Measurements from ENCODE around the gene MIS12. TPM values are rescaled to one million over a fixed set of nuclear protein-coding genes. Genes with fewer than 3 reads are reported as not detected.

MIS12 gene
- total and polyA plus RNA-seq, 3 donors from 2014 or later, result 12.9 to 24.5 (median 20.8) TPM

DNA sequence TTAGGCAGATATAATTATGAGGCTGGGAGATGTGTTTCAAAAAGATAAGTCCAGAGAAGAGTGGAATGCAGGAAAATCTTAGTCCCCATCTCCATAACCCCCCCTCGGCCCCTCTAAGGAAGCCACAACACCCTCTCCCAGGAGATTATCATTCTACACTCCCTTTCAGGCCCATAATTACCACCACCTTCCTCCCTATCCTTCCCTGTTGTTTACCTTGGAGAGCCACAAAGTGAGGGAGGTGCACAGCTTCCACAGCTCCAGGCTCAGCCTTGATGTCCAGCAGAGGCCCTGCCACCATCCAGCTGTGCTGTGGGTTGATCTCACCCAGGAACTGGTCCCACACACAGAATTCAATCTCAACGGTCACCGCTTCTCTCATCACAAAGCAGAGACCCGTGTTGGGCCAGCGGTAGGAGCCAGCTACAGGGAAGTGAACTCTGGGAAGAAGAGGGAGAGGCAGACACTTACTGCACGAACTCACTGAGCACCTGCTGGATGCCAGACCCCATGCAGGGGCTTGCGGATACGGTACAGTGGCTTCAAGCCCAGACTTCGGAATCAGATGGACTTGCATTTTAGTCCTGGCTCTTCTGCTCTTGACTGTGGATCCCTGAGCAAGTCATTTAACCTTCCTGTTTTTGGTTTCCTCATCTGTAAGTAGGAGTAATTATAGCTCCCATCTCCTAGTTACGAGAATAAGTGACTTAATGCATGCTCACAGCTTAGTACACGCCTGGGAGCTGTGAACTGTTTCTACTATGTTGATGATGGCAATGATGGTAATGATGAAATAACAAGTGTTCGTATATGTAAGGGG is 44.1 kb downstream of the MIS12 start:
- Histone ChIP-seq H3K4me1 (no peaks in the 10 kb centered on the region), H3K4me3 (no peak overlapping the region), H3K27me3 (no peaks in the 10 kb centered on the region), H3K27ac (no peak overlapping the region), H3K36me3 (ENCODE audit: low read depth, missing control alignments) (no peaks in the 10 kb centered on the region), H3K9me3 (no peaks in the 10 kb centered on the region)
- TF ChIP-seq POLR2A (IDR thresholded peaks at IDR 0.05), result no peak
- TF ChIP-seq, protein P1, sequence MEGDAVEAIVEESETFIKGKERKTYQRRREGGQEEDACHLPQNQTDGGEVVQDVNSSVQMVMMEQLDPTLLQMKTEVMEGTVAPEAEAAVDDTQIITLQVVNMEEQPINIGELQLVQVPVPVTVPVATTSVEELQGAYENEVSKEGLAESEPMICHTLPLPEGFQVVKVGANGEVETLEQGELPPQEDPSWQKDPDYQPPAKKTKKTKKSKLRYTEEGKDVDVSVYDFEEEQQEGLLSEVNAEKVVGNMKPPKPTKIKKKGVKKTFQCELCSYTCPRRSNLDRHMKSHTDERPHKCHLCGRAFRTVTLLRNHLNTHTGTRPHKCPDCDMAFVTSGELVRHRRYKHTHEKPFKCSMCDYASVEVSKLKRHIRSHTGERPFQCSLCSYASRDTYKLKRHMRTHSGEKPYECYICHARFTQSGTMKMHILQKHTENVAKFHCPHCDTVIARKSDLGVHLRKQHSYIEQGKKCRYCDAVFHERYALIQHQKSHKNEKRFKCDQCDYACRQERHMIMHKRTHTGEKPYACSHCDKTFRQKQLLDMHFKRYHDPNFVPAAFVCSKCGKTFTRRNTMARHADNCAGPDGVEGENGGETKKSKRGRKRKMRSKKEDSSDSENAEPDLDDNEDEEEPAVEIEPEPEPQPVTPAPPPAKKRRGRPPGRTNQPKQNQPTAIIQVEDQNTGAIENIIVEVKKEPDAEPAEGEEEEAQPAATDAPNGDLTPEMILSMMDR (IDR thresholded peaks at IDR 0.05), result no peak
- intact Hi-C loops (cut with DNase I; ENCODE audit: low total_unique reads), result no loop called here
- WGBS, 2 donors, result 73 to 81% methylated on average over 12 of the region's 12 CpGs
- DNase-seq, result no peak

DNA sequence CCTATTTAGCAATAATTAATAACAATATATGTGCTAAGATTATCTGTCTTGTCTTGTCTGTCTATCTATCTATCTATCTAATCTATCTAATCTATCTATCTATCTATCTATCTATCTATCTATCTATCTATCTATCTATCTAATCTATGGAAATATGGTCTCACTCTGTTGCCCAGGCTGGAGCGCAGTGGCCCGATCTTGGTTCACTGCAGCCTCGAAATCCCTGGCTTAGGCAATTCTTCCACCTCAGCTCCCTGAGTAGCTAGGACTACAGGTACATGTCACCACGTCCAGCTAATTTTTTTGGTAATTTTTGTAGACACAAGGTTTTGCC is 44.7 kb downstream of the MIS12 start:
- H3K9me3 ChIP-seq, result no peaks in the 10 kb centered on the region
- H3K36me3 ChIP-seq (ENCODE audit: low read depth, missing control alignments), result no peaks in the 10 kb centered on the region
- no peak for DNase-seq
- H3K27me3 ChIP-seq, result no peaks in the 10 kb centered on the region
- no peak overlapping the region for H3K27ac ChIP-seq
- 91 to 95% methylated on average over 4 of the region's 4 CpGs for WGBS, 2 donors
- no peaks in the 10 kb centered on the region for H3K4me1 ChIP-seq
- H3K4me3 ChIP-seq, result no peak overlapping the region
- TF ChIP-seq POLR2A (IDR thresholded peaks at IDR 0.05), result no peak
- TF ChIP-seq, protein P1 (IDR thresholded peaks at IDR 0.05), result no peak
- intact Hi-C loops (cut with DNase I; ENCODE audit: low total_unique reads), result no loop called here

DNA sequence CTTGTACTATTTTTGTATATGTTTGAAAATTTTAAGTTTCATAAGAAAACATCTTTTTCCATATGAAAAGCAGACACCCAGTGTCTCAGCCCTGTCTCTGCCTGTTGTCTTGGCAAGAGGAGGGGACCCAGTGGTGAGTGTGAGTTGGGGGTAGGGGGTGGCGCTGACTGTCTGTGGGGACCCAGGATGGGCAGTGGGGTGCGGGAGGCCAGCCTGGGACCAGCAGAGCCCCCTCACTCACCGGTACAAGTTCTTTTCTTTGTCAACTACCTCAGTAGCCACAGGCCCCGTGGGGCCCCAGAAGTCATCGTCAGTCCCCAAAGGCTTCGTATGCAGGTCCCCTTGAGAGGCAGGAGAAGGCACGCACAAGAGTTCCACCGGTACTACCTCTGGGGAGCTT is 46.2 kb downstream of the MIS12 start:
- no peaks in the 10 kb centered on the region for H3K36me3 ChIP-seq (ENCODE audit: low read depth, missing control alignments)
- 88 to 95% methylated on average over 7 to 8 of the region's 8 CpGs for WGBS, 2 donors
- intact Hi-C loops (cut with DNase I; ENCODE audit: low total_unique reads), result no loop called here
- no peak for DNase-seq
- H3K9me3 ChIP-seq, result no peaks in the 10 kb centered on the region
- TF ChIP-seq, protein P1 (IDR thresholded peaks at IDR 0.05), result no peak
- TF ChIP-seq POLR2A (IDR thresholded peaks at IDR 0.05), result no peak
- H3K4me3 ChIP-seq, result no peak overlapping the region
- H3K27ac ChIP-seq, result no peak overlapping the region
- no peaks in the 10 kb centered on the region for H3K27me3 ChIP-seq
- no peaks in the 10 kb centered on the region for H3K4me1 ChIP-seq

DNA sequence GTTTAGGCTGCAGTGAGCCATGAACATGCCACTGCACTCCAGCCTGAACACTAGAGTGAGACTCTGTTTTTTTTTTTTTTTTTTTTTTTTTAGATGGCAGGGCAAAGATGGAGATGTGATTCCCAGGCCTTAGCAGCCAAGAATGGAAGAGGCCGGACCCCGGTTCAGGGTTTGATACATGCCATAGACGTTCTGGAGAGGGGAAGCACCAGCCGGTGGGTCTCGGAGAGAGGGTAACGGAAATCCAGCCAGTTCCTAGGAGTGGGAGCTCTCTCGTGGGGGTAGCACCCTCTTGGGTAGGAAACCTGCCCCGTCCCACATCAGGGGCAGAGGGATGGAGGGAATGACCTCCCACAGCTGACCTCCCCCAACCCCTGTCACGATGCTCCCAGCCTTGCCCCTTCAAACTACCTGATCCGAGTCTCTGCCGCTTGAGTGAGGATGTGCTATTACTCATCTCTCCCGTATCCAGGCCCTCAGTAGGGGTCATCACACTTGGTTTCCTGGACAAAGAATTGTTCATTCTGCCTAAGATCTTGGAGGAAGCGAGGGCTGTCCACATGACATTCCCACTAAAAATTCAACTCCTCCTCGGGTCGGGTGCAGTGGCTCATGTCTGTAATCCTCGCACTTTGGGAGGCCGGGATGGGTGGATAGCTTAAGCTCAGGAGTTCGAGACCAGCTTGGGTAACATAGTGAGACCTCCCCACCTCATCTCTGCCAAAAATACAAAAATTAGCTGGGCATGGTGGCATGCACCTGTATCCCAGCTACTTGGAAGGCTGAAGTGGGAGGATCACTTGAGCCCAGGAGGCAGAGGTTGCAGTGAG is 47.3 kb downstream of the MIS12 start:
- no peak overlapping the region for H3K4me3 ChIP-seq
- intact Hi-C loops (cut with DNase I; ENCODE audit: low total_unique reads), result no loop called here
- DNase-seq, result no peak
- no peaks in the 10 kb centered on the region for H3K4me1 ChIP-seq
- TF ChIP-seq POLR2A (IDR thresholded peaks at IDR 0.05), result no peak
- TF ChIP-seq, protein P1 (IDR thresholded peaks at IDR 0.05), result no peak
- 85 to 87% methylated on average over 16 to 18 of the region's 18 CpGs for WGBS, 2 donors
- H3K27me3 ChIP-seq, result no peaks in the 10 kb centered on the region
- H3K9me3 ChIP-seq, result no peaks in the 10 kb centered on the region
- H3K27ac ChIP-seq, result no peak overlapping the region
- H3K36me3 ChIP-seq (ENCODE audit: low read depth, missing control alignments), result no peaks in the 10 kb centered on the region
